HuH-7 (cell line): ENCODE results near the gene TRAK2.
"Not testable (repeated sequence)": the region's sequence is repeated elsewhere in the genome, so short reads cannot be mapped to it uniquely, and the experiment has no call there.

ENCODE experiments used
- DNase-seq: peaks from one replicate; pipeline ENCODE4 v3.0.0; 2011; ENCODE audit warnings: low spot score

Gene TRAK2

DNA sequence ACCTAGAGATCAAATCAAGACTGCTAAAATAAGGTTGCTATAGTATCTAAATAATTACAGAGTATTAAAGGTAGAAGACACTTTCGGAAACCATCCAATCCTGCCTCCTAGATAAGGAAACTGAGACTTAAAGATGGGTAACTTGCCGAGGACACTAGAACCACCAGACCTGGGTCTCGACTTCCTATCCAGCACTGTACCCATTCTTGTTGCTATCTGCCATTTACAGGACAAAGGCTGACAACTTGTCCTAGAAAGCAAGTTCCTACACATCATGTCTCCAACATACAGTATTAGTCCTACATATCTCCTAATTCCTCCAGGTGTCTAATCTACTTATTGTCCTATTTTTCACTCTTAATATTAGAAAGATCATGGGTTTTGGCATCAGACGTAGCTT lies 37.7 kb downstream of the TRAK2 start:
- no peak for DNase-seq

DNA sequence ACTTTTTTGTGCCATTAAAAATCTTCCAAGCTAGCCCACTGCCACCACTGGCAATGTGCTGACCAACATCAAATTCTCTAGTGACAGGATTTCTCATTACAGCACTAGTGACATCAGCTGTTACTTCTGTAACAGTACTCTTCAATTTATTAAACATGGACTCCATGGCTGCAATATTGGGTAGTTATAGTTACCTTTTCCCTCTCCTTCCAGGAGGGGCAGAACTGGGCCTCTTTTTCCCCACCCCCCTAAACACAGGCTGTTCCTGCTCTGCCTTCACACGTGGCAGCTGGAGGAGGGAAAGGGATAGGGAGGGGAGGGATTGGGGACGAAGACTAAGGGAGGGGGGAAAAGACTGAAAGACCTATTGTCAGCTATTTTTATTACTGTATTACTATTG lies 38.1 kb downstream of the TRAK2 start:
- no peak for DNase-seq

DNA sequence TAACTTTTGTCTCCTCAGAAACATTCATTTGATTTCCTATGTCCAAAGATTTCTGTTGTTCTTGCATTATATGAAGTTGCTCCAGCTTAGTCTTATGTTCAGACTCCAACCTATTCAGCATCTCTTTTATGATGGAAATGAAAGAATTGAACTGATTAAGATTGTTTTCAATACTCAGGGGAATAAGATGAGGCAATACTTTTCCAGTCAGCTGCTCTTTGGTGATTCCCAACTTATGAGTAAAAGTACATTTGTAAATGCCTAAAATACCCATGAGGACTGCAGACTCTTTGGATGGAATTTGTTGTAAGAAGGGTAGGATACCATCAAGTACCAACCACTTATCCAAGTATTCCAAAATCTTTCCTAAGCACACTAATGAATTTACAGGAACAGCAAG lies 39.8 kb downstream of the TRAK2 start:
- no peak for DNase-seq

DNA sequence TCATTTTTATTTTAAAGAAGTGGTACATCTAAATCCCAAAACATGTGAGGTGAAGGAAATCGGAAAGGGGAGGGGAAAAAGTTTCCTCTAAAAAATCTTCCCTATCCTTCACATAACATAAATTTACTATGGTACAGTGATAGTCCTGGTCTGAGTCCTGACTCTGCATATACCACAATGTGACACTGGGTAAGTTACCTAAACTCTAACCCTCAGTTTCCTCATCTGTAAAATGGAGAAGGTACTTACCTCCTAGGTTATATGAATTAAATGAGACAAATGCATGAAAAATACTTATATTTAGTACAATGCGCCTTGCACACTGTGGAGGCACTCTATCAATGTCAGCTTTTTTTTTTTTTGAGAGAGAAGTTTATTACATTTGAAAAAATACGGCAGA lies 42.3 kb downstream of the TRAK2 start:
- DNase-seq, result no peak

DNA sequence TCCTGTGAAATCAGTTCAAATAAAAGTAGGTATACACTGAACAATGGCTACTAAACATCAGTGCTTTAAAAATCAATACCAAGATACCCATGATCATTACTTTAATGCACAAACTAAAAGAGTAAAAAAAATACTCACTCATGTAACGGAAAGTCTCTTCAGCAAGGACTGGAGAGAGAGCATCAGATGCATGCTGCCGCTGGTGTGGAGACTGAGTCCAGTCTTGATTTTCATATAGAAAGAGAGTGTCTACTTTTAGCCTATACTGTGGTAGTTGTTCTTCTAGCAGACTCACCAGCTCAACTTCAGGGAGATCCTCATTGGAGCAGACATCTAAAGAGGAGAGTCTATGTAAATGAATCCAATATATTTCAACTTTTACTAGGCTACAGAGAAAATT lies 44.0 kb downstream of the TRAK2 start:
- peak; percentile 42 for DNase-seq

DNA sequence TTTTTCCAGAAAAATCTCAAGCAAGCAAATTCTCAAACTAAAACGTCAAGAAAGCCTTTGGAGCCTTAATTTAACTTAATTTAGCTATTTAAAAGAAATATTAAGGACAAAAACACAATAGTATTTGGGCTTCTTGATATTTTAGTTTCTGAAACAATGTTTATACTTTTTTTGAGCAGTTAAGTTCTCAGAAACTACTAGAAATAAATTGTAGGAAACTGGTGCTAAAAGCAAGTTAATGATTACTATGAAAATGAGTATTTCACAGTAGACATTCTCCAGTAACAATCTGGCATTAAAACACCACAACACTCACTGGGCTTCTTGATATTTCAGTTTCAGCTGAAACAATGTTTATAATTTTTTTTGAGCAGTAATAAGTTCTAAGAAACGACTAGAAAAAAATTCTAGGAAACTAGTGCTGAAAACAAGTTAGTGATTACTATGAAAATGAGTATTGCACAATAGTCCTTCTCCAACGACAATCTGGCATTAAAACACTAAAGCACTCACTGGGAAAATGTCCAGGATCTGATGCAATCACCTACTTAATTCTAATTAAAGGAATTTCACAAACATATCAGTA lies 45.1 kb downstream of the TRAK2 start:
- DNase-seq, result peak; percentile 17

DNA sequence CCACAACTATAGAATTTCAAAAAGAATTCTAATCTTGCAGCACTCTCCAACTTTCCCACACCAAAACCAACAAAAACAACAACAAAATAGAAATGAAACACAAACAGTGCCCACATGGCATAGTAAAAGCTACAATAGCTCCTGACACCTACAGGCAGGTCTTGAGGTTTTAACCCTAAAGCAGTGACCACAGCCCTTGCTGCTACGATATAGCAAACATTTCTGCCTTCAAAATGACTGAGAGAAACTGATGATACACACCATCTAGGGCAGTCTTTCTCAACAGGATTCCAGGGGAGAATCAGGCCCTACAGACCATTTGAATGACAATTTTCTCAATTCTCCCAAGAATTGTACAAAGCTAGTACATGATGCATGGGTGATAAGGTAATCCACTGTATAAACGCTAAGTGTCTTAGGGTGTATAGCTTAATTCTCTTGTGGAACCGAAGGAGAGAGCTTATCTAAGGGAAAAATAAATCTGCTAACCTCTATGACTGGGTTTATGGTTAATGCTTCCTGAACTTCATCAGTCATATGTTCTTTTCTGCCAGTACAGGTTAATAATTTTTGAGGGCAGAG lies 46.5 kb downstream of the TRAK2 start:
- DNase-seq, result no peak

DNA sequence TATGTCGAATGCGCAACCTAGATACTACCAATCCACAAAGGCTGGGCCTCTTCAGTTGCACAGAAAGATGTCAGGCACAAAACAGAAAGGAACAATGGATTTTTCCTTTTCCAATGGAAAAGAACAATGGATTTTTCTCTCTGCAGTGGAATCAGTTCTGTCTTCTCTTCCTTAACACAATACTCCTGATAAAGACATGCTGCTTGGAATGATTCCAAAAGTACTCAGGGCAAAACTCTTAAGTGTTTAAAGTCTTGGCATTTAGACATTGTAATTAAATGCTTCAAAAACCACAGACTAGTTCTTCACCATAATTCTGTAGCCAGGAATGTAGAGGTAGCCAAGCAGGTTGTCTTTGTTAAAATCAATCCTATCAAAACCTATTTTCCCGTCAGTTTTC lies 47.4 kb downstream of the TRAK2 start:
- no peak for DNase-seq

DNA sequence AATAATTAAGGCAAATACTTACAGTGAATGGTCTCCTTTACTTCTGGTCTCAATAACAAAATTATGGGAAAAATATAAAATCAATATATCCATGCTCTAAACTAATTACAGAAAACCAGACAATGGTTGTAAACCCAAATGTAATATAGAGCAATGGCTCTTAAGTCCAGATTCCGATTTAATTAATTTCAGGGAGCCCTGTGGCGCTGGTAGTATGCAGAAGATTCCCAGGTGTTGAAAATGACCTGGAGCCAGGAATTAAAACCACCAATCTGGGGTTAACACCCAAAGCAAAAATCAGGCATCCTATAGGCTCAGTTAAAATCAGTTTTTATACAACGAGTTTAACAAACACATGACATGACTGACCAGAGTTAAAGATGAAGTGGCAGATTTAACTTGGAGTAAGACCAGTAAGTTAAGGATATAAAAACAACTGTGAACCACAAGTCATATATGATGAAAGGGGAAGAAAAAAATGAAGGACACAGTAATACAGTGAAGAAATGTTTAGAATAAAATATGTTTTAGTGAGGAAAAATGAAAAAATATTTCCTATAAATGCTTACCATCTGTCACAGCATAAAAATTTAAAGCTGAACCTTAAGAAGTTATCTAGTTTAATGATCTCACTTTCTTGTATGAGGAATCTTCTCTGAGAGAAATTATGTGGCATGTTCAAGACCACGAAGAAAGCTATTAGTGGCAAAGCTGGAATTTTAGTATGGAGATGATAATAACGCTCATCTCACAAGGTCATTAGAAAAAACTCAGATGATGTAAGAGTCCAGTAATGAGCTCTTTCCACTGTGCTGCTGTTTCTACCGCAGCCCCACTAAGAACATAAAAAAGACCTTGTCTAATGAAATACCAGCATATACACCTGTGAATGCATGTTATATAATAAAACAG lies 48.4 kb downstream of the TRAK2 start:
- no peak for DNase-seq

DNA sequence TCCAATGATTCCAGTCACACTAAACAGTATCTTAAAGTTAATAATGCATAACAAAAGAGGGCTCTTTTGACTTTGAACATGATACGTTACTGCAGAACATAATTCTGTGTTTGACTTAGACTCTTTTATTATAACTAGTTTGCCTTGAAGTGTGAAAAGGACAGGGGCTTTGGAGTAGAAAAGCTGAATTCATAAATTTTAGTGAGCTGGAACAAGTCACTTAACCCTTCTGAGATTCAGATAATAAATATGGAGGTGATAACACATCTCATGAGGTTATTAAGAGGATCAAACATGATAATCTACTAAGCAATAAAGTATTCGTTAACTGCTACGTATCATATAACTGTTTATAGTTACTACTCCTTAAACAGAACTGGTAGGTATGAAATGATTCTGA lies 49.4 kb downstream of the TRAK2 start:
- no peak for DNase-seq

DNA sequence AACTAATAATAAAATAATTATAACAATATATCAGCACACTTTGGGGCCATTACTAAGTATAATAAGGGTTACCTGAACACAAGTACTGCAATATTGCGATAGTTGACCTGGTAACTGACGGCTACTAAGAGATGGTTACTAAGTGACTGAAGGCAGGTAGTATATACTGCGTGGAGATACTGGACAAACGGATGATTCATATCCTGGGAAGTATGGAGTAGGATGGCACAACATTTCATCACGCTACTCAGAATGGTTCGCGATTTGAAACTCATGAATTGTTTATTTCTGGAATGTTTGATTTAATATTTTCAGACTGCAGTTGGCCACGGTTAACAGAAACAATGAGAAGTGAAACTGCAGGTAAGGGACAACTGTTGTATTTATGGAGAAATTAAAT lies 54.7 kb downstream of the TRAK2 start:
- DNase-seq, result no peak

DNA sequence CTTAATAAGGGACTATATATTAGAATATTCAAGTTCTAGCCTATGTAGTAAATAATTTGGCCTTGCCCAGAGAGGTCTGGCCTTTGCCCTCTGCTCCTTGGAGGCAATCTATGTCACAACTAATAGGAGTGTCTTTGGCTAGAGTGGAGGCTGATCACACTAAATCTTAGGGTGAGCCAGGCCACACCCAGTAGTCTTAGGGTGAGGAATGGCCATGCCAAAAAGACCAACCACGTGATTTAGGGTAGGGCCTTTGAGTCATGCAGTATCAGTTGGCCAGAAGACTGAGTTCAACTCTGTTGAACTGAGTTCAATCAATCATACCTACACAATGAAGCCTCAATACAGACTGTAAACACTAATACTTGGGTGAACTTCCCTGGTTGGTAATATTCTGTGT lies 68.1 kb downstream of the TRAK2 start:
- no peak for DNase-seq

DNA sequence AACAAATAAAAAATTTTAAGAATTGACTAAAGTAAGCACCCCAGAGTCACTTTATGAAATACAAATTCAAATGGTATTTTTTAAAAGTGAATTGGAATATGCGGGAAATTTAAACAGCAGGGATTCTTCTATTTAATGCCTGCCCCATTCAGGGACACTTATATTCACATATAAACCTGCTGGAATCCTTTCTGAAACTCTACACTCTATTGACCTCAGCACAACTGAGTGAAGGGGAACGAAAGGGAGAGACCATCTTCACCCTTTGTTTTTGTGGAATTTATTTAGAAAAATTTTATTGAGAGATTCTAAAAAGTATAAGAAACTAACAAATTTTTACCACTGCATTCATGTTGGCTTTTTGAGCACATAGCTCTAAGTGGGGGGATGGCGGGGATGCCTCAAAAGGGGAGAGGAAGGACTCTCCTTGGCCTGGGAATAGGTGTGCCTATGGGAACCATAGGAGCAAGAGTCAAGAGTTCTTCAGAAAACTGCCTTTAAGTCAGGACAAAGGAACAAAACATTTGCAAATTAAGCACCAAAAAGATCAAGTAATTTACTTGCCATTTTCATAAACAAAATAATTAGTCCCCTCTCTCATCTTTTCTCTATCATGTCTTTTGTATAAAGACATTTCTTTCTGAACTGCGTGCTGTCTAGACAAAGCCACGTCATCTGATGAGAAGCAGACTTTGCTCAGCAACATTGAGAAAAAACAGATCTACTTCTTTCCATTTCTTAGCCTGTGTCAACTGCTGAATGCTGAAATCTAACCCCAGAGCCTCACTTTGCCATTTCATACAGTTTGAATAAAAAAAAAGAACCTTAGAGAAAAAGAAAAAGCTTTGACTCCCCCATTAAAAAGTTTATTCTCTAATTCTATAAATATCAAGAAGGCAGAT lies 72.5 kb downstream of the TRAK2 start:
- DNase-seq, result no peak

DNA sequence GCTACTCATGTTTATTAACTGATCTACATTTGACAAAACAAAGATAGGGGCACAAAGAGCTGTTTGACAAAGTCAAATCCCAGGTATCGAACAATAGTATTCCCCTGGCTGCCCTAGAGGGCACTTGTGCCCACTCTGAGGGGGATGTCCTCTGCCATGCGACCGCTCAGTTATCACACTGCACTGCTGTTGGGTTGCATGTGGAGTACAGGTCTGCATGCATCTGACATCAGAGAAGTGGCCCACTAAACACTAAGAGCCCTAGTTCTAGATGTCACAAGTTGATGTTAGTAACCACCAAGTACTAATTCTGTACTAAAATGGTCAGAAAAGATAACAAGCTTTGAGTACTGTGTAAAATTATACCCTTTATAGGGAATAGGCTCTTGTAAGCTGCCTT lies 74.0 kb downstream of the TRAK2 start:
- no peak for DNase-seq

DNA sequence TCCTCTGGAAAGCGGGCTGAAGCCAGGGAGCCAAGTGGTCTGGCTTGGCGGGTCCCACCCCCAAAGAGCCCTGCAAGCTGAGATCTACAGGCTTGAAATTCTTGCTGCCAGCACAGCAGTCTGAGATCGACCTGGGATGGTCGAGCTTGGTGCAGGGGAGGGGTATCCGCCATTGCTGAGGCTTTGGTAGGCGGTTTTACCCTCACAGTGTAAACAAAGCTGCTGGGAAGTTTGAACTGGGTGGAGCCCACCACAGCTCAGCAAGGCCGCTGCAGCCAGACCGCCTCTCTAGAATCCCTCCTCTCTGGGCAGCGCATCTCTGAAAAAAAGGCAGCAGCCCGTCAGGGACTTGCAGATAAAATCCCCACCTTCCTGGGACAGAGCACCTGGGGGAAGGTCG lies 81.5 kb downstream of the TRAK2 start:
- no peak for DNase-seq

DNA sequence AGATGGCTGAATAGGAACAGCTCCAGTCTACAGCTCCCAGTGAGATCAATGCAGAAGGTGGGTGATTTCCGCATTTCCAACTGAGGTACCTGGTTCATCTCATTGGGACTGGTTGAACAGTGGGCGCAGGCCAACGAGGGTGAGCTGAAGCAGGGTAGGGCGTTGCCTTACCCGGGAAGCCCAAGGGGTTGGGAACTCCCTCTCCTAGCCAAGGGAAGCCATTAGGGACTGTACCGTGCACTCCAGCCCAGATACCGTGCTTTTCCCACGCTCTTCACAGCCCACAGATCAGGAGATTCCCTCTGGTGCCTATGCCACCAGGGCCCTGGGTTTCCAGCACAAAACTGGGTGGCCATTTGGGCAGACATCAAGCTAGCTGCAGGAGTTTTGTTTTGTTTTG lies 81.9 kb downstream of the TRAK2 start:
- not testable (repeated sequence) for DNase-seq

DNA sequence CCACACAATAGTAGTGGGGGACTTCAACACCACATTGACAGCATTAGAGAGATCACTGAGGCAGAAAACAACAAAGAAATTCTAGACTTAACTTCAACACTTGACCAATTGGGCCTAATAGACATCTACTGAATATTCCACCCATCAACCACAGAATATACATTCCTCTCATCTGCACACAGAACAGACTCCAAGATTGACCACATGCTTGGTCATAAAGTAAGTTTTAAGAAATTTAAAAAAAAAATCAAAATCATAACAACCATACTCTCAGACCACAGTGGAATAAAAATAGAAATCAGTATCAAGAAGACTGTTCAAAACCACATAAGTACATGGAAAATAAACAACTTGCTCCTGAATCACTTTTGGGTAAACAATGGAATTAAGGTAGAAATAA lies 85.1 kb downstream of the TRAK2 start:
- DNase-seq, result no peak

DNA sequence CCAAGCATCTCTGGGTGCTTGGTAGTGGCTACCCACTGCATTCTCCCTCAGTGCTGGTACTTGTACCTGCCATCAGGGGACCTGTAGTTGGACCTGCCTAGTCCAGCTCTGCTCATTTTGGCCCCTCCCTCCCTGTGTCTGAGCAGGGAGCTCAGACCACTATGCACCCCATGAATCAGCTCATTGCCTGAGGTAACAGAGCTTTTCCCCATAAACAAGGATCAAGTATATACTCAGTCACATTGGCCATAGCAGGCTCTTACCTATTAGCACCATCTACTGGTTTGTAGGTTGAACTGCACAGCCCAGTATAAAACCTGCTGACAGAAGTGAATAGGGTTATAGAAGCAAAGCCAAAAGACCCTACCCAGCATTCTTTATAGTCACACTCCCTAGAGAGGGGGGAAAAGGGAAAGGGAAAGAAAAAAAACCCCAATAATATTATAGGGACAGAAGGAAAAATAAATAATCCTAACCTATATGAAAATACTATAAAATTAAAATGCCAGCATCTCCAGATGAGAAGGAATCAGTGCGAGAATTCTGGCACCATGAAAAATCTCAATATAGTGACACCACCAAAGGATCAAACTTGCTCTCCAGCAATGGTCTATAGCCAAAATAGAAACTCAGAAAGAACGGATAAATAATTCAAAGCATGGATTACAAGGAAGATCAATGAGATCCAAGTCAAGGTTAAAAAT lies 87.2 kb downstream of the TRAK2 start:
- DNase-seq, result peak; percentile 22

DNA sequence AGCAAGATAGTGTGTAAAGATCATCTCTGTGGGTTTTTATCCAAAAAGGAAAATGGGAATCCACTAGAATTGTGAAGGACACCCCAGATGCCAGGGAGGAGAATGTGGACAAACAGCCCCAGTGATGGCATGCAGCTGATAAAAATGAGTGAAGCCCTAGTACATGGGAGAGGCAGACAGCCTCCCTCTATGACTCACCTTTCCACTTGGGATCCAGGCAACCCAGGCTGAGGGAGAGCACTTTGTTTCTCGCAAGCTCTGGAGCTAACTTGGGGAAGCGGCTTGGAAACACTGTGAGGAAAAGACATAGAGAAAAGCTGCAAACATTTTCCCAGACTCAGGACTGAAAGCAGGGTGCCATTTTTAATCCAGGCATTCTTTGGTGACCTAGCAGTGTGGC lies 88.9 kb downstream of the TRAK2 start:
- DNase-seq, result no peak

DNA sequence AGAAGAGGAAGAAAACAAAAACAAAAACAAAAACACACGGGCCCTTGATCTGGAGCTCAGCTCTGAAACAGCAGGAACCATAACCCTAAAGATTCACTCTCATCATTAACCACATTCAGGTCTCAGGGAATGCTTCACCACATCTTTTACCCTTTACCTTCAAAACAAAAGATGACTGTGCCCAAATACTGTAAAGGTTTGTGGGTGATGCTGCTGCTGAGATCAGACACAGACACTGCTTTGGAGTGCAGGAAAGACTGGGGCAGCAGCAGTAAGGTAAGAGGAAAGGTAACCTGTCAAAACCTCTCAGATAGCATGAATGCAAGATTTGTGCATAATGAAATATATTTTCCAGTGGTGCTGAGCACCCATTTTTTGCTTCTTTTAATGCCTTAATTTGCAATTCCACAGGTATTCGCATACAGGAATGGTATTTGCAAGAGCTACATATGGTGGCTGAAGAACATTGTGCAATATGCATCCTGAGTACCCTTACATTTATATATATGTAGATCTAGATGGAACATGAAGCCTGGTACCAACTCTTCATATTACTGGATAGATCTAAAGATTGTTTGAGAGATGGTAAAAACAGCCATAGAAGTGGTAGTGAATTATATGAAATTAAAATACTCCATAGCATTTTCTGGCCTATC lies 90.1 kb downstream of the TRAK2 start:
- DNase-seq, result no peak

DNA sequence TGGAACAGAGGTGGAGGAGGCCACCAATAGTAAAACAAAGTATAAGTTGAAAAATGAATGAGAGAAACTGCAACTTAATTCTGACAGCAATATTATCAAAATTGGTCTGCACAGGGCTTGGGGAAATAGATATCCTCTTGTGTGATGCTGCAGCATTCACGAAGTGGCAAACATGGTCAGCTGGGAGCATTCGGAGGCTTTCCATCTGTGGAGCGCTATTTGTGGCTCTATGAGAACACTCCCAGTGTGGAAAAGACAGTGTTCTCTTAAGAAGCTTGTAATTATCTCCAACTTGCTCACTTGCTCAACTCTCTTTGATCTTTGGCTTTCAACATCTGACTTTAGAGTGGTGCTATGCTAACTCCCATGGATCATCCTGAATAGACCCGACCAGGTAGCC lies 91.0 kb downstream of the TRAK2 start:
- no peak for DNase-seq
